Fibroblast of pulmonary artery (primary cell): ENCODE measurements around the gene COX19.

ENCODE experiments used
- DNase-seq: peaks from one replicate; pipeline ENCODE4 v3.0.0-alpha.2; 2010; ENCODE audit warnings: low read depth
- H3K4me3 ChIP-seq: replicated peaks from 2 replicates; pipeline ENCODE4 v1.5.1; 2011; ENCODE audit warnings: low read depth, mild to moderate bottlenecking, control low read depth, low read length, moderate library complexity
- TF ChIP-seq, protein P1 (sequence below): IDR thresholded peaks from 2 replicates; pipeline ENCODE4 v1.5.1; 2011; ENCODE audit warnings: mild to moderate bottlenecking, control low read depth, low read length, inconsistent platforms; ENCODE audit errors: missing control alignments

Gene COX19

DNA sequence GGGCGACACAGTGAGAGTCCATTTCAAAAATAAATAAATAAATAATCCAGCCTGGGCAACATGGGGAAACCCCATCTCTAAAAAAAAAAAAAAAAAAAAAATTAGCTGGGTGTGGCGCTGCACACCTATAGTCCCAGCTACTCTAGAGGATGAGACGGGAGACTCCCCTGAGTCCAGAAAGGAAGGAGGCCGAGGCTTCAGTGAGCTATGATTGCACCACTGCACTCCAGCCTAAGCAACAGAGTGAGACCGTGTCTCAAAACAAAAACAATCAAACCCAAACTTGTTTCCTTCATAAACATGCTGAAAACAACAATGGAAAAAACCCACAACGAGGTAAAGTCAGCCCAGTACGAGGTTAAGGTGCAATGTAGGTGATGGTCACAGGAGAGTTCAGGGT is 1.2 kb downstream of the COX19 start:
- TF ChIP-seq, protein P1, sequence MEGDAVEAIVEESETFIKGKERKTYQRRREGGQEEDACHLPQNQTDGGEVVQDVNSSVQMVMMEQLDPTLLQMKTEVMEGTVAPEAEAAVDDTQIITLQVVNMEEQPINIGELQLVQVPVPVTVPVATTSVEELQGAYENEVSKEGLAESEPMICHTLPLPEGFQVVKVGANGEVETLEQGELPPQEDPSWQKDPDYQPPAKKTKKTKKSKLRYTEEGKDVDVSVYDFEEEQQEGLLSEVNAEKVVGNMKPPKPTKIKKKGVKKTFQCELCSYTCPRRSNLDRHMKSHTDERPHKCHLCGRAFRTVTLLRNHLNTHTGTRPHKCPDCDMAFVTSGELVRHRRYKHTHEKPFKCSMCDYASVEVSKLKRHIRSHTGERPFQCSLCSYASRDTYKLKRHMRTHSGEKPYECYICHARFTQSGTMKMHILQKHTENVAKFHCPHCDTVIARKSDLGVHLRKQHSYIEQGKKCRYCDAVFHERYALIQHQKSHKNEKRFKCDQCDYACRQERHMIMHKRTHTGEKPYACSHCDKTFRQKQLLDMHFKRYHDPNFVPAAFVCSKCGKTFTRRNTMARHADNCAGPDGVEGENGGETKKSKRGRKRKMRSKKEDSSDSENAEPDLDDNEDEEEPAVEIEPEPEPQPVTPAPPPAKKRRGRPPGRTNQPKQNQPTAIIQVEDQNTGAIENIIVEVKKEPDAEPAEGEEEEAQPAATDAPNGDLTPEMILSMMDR: no peak
- peak; percentile 32 for DNase-seq
- peak overlapping the region; percentile 97 for H3K4me3 ChIP-seq

- H3K4me3 ChIP-seq: no peak overlapping the region
- TF ChIP-seq, protein P1: no peak
- DNase-seq: no peak
Measured at GRCh38 chr7:973312-973711, 2.0 kb downstream of the COX19 start.

- TF ChIP-seq, protein P1: no peak
- peak; percentile 53 for DNase-seq
- H3K4me3 ChIP-seq: no peak overlapping the region
Measured at GRCh38 chr7:972676-973309, 2.6 kb downstream of the COX19 start.

GRCh38 chr7:972110-972509 is 3.2 kb downstream of the COX19 start:
- DNase-seq: no peak
- no peak overlapping the region for H3K4me3 ChIP-seq
- TF ChIP-seq, protein P1: no peak

- TF ChIP-seq, protein P1: no peak
- DNase-seq: no peak
- no peak overlapping the region for H3K4me3 ChIP-seq
Measured at GRCh38 chr7:970744-971143, 4.6 kb downstream of the COX19 start.

DNA sequence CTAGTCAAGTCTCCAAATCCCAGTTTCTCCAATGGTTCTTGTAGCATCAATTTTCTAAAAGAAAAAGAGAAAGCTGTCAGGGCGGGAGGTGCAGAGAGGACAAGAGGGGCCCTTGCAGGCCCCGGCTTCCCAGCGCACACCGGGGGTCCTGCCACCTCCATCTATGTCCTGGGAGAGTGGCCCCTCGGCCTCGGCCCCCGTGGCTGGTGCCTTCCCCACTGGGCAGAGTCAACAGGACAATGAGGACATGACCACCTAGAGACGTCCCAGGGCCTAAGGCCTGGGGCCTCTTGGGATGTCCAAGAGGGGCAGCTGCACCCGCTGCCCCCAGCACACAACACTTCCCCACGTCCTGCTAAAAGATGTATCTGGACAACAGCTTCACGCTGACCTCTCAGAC is 5.9 kb downstream of the COX19 start:
- TF ChIP-seq, protein P1: no peak
- DNase-seq: no peak
- H3K4me3 ChIP-seq: no peak overlapping the region
